NCI-H748 (cell line): ENCODE measurements around the gene ZBTB38.

Experiments
- DNase-seq: peaks from one replicate; lab custom pipeline; 2025; ENCODE audit not compliant: unreplicated experiment; lab: John Stamatoyannopoulos, UW

ZBTB38 gene

DNA sequence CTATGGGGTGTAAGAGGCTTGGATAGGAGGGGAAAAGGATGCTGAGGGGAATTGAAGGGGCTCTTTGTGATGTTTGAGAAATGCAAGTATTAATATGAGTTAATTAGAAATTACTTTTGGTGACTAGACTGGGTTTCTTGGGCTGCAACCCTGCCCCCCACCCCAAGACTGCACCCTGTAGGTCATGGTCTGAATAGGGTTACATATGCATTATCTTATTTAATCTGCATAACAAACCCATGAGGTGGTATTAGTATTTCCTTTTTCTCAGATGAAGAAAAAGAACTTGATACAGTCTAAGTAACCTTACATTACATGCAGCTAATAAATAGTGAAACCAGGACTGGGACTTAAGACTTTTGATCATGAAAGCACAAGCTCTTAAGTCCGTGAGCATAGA, 5.6 kb upstream of the ZBTB38 start:
- DNase-seq, result no peak

DNA sequence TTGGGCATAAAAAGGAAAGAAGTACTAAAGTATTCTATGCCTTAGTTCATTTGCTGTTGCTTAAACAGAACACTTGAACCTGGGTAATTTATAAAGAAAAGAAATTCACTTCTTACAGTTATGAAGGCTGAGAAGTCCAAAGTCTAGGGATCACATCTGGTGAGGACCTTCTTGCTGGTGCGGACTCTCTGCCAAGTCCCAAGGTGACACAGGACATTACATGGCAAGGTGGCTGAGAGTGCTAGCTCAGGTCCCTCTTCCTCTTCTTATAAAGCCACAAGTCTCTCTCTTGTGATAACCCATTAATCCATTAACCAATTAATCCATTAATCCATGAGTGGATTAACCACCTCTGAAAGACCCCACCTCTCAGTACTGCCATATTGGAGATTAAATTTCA, 3.1 kb upstream of the ZBTB38 start:
- DNase-seq, result no peak

DNA sequence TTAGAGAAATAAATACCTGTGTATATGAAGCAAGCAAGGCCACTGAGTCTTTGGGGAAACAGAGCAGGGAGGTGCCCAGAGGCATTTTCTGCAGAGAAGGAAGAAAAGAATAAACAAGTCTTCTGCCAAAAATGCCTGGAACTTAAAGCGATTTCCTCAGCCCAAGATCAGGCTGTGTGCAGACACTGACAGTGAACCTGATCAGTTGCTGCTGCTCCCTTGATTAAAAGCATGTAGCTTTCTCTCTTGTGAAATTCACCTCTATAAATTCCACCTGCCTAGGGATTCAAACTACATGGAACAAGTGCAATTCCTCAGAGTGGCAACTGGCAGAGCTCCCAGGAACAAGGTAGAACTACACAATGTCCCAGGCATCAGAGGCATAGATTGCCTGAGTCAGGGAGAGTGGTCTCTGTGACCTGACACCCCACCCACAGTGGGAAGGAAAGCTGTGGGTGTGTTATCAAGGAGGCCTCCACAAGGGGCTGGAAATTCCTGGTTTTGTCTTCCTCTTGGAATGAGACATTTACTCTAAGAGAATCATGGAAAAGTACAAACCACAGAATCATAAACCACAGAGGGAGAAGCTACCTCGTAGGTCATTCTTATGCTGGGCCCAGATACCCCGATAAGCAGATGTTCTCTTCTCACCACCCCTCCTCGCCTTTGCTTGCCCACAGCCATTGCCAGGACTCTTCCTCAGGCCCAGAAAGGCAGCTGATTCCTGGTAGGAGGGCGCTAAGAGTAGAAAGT, 1.8 kb upstream of the ZBTB38 start:
- no peak for DNase-seq

DNA sequence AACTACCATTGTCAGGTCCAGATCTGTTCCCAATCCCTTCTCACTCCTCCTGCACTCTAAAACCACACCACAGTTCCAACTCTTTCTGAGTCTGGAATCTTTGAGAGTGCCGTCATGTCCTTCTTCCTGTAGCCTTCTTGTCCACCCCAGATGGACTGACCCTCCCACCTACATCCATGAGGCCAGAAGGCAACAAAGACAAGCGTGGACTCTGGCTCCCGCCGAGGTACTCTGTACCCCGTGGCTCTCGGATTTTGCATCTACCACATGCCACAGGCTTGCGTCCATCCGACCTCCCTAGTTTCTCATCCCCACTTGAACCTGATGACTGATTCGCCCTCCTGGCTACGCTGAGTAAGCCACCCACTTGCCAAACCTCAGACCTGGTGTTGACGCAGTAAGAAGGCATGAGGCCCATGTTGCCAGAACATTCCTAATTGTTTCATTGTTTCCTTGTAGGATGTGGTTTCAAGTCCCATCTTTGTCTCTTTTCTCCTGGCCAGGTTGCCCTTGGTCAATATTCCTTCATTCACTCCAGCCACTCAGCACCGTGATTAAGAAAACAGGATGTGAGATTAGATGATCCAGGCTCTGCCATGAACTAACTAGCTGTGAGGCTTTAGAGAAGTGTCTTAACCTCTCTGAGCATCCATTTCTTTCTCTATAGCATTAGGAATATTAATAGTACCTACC, 1.1 kb upstream of the ZBTB38 start:
- DNase-seq, result no peak

DNA sequence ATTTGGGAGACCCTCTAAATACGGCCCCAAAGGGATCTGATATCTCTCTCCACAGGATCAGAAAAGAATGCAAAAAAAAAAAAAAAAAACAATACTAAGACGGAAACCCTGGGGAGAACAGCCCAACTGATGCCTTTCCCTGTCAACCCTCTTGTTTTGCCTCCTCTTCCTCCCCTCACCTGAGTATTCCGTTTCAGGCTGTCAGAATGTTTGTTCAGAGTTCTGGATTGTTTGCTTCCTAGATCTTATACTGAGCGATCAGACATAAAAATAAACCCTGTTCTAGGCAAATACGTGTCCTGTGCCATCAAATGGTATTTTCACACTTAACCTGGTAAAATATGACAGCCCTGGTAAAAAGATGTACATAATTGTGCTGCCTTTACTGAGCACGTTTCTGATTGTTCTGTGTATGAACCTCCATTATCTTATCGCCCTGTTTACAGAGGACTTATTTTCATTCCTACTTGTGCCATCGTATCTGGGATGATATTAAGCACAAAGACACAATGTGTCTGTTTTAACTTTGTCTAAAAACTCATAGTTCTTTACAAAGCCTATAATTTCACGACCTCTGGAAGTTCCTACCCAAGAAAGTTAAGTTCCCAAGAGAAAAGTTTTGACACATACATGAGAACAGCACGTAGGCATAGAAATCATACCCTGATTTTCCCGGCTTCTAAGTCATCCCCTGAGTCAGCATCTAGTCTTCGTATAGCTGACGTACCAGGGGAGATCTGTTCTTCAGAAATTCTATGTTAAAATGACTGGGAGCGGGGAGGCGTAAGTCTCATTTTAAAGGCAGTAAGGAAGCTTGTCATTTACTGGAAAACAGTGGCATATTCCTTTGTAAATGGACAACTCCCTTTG, 856 bp downstream of the ZBTB38 start:
- no peak for DNase-seq

DNA sequence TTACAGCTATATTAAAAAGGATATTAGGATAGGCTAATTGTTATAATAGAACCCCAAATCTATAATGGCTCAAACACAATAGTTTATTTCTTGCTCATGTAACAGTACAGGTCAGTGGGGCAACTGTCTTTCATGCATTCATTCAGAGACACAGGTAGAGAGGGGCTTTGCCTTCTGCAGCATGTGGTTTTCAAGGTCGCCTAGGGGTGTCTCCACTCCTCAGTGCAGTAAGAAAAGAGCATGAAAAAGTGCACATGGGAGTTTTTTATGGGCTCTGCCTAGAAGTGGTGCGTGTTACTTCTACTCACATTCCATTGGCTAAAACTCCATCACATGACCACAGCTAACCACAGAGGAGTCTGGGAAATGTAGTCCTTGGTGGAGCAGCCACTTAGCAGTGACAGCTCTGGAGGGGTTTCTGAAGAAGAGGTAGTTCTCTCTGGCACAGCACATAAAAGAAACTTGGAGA, 1.8 kb downstream of the ZBTB38 start:
- DNase-seq, result peak; percentile 47

DNA sequence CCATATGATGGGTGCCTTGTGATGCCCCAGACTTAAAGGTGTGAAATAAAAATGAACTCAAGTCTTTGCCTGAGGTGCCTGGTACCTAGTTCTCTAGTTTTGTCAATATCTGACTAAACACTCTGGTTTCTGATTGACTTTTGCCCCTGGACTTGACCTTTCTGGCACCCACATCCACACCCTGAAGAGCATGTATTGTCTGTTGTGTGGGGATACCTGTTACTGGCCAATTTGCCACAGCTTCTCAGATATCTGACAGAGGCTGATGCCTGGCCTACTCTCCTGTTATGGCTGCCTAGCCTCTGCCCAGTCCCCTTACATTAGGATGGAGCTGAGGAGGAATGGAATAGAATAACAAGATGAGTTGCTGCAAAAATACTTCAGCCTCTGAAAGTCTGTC, 3.6 kb downstream of the ZBTB38 start:
- no peak for DNase-seq

DNA sequence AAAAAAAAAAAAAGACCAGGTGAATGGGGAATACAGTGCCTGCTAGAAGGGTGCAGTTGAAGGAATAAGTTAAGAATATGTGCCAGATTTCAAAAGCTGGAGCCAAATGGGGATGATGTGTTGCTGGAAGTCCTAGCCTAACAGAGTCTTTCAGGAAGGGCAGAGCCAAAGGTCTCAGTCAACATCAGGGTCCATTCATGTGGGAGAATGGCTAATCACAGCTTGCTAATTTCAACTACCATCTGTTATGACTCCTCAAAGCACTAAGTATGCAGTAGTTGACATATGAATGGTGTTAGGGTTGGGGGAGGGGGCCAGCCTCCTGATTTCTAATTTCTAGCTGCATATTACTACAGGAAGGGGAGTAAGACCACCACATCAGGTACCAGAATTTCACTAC, 4.4 kb downstream of the ZBTB38 start:
- no peak for DNase-seq

DNA sequence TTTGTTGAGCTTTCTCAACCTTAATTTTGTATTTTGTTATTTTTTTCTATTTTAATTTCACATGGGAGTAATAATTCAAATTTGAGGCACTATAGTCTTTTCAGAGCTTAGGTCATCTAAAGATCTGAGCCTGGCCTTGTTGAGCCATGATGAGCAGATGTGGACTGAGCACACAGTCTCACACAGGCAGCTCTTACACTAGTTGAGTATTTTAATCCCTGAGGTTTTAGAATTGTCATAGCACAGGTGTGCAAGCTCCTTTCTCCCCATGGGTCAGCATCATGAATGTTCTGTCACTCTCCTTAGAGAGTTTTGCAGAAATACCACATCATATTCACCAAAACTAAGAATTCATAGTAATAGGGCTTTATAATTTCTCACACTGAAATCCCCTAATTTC, 4.9 kb downstream of the ZBTB38 start:
- no peak for DNase-seq

DNA sequence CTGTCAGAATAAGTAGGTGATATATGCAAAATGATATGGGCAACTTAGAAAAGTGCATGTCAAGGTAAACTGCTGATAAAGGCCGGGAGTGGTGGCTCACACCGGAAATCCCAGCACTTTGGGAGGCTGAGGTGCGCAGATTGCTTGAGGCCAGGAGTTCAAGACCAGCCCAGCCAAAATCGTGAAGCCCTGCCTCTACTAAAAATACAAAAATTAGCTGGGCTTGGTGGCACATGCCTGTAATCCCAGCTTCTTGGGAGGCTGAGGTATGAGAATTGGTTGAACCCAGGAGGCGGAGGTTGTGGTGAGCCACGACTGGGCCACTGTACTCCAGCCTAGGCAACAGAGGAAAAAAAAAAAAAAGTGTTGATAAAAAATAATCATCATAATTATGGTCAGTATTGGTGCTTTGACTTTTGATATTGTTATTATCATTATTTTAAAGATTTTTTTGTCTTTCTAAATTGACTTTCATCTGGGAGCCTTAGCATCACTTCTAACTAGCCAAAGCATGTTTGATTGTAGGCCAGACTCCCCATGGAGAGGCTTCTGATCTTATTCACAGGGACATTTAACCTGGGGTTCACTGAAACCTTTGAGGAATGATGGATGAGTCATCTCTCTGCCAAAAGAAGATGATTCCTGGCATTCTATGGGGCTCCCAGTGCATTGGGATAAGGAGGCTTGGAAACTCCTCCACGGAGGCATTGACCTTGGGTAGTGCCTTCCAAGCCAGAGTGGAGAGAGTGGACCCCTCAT, 5.6 kb downstream of the ZBTB38 start:
- DNase-seq, result no peak

DNA sequence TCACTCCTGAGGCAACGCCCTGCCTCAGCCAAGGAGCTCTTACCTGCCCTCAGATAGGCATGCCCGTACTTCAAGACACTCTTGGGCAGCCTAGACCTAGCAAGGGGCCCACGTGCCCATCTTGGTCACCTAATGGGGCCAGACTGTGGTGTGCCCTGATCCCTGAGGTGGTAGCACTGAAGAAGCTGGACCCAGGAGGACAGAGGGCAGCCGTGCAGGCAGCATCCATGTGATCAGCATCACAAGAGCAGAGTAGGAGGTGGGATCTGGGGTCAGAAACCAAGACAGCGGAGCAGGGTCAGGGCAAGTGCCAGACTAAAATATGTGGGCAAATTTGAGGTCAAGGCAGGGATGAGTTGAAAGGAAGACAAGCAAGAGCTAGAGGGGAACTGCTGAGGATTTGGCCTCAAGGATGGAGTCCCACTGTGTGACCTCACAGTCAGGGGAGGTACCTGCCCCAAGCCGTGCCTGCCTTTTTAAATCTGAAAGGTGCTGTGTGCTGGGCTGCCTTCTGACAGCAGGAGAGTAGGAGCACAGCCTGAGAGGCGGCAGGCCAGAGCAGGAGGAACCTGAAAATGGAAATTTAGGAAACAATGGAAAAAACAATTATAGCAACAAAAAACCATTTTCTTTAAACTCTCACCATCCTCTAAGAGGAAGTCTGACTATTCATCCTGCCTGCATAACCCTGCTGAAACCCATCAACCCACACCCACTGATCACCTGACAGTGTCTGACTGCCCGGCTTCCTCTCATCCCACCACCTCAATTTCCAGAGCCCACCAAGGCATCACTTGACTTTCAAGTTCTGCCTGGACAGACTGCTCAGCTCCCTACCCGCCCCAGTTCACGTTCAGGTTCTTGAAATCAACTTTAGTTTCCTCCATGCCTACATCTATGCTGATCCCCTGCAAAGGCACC, 7.3 kb downstream of the ZBTB38 start:
- no peak for DNase-seq

DNA sequence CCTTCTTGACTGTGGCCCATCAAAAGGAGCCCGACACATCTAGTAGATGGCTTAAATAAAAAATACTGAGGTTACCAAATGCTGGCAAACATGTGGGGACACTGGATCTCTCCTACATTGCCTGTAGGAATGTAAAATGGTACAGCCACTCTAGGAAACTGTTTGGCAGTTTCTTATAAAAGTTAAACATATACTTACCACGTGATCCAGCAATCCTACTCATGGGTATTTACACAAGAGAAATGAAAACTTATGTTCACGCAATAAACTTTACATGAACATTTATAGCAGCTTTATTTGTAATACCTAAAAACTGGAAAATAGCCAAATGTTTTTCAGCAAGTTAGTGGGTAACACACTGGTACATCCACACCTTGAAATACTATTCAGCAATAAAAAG, 9.1 kb downstream of the ZBTB38 start:
- no peak for DNase-seq

DNA sequence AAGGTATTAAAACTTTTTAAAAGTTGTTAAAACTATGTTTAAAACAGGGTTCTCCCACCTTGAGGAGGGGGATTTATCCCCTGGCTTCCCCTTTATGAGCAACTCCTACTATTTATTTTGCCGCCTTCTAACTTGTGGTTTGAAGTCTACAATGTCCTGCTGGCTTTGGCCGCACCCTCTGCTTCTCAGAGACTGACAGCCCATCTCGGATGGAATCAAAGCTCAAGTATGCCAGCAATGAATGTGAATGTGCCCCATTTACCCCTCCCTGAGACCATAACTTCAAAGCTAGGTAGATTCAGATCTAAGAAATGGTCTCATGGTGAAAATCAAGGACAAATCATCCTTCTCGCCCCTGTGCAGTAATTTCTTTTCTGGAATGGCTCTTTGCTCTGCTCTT, 10.3 kb downstream of the ZBTB38 start:
- DNase-seq, result no peak

DNA sequence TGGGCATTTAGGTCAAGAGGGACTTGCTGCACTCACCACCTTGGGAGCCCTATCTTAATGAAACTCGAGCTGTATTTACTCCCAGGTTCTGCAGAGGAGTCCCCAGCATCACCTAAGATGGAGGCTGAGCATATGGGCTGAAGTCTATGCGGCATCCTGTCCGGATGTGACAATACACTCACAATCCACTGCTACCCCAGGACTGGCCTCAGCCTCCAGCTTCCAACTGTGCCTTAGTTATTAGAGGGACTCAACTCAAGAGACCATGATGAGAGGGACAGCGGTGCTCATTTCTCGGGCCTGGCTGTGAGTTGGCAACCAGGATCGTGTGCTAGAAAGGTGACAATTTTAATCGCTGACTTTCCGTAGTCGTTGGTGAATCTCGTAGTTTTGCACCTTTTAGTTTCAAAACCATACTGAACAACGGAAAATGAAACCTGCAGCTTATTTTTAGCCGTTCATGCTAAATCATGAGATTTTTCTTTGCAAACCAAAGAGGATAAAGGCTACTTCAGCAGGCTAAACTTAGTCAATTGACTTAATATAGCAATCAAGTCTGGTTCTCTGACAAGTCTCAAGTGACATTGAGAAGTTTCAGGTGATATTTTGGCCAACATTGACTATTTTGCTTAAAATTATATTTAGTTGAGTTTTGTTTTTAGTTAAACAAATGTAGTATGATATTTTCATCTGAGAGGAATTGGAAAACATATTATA, 11.1 kb downstream of the ZBTB38 start:
- DNase-seq, result no peak

DNA sequence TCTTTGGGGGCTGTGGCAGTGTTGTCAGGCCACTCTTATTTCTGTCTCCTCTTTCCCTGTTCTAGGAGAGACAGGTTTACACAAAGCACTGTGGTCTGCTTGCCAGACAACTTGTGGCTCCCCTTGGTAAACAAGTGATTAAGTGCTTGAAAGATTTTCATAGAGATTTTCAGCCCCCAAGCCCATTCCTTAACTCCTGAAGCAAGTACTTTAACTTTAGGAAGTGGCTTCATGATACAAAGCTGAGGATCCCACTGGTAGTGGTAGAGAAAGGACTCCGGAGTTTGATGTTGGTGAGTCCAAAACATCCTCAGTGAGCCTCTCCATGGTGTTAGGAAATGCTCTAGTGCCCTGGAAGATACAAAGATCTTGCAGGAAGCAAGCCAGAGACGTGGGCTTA, 12.0 kb downstream of the ZBTB38 start:
- no peak for DNase-seq

DNA sequence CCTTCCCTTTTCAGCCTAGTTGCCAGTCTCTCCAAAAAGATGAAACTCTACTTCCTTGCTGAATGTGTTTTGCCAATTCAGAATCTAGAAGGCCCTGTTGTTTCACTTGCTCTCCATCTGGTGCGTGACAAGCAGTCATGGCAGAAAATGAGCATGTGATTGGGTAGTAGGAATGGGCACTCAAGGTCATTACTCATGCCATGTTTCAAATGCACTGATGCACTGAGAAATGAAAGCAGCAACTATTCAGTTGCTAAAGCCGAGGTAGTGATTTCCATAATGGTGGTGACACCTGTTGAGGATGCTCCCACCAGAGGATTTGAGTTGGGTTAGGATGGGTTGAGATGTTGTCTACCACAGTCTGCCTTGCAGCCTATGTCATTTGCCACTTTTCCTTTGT, 12.7 kb downstream of the ZBTB38 start:
- no peak for DNase-seq

DNA sequence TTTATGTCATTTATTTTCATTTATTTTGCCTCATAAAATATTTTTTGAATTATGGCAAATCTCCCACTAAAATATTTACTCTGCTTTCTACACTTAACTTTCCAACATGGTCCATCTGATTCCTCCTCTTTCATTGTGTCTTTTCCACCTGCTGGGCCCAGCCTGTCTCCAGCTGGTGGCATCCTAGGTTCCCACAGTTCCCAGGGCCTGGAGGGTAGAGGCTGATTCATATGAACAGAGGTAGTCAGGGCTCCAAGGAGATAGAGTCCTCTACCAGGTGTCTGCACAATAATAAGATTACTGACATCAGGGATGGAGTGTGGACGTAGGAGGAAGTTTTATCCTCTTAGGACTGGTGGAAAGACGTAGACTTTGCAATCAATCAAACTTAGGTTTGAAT, 14.3 kb downstream of the ZBTB38 start:
- no peak for DNase-seq

DNA sequence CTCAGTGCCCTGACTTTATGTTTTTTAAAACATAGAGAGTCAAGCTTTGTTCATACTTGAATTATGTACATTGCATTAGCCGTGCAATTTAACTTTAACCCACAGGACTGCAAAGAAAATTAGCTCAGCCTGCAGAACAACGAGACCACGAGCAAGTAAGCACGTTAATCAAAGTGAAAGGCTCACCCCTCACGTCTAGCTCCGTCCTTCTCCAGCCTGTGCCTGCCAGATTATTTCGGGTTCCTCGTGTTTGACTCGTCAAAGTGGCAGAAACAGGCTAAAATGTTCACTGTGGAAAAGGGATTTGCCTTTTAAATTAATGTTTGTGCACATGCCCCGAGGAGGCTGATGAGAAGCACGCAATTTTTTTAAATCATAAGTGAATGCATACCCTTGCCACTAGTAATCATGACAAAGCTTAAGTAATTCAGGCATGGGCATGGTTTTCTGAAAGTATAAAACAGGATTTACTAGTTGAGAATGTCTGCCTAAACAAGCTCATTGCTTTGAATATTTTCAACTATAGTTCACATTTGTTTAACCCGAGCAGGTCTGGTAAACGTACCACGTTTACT, 15.3 kb downstream of the ZBTB38 start:
- DNase-seq, result peak; percentile 23

DNA sequence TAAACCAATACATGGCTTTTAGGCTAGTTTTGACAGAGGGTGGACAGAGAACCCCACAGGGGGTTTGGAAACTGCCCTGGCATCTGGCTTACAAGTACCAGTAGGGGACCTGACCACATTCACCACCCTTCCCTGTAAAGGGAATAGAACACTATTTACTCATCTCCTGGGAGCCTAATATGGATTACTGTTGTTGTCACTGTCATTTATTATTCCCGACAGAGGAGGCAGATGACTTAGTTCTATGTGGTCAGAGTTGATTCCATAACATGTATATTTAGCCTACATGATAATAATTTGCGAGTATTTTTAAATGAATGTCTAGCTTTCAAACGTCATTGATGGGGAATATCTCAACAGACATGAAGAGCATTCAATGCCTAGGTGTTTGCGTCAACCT, 15.9 kb downstream of the ZBTB38 start:
- peak; percentile 37 for DNase-seq
